HepG2 (cell line): ENCODE measurements around the gene NFIC. TPM values are rescaled to one million over a fixed set of nuclear protein-coding genes. Genes with fewer than 3 reads are reported as not detected.

Experiments
- AGO1 ChIP-seq: fragments of 200-400 bp; formaldehyde crosslinking; IDR thresholded peaks from 2 replicates; pipeline ENCODE4 v1.6.1; 2017; ENCODE audit warnings: mild to moderate bottlenecking, low read depth, low read length, moderate library complexity; ENCODE audit not compliant: poor library complexity, severe bottlenecking
- AGO2 ChIP-seq: fragments of 200-400 bp; formaldehyde crosslinking; optimal IDR thresholded peaks from 2 replicates; pipeline ENCODE3; 2017; ENCODE audit warnings: mild to moderate bottlenecking, low read depth, low read length, moderate library complexity
- CBX1 ChIP-seq: IDR thresholded peaks from one replicate; pipeline ENCODE4 v1.6.1; 2016; ENCODE audit warnings: antibody characterized with exemption, low read depth
- CREB1 ChIP-seq, 2 experiments: fragments of 450-650 bp in 1 of 2; IDR thresholded peaks; 2 replicates each; pipeline ENCODE4 v1.6.1; 2016 to 2017; ENCODE audit warnings: control low read depth in 1 of 2, mild to moderate bottlenecking in 1 of 2, missing compliant biosample characterization in 1 of 2, missing genetic modification characterization in 1 of 2
- GMEB1 ChIP-seq: sonication (generic); formaldehyde crosslinking; IDR thresholded peaks from 2 replicates; pipeline ENCODE4 v1.5.1; 2020; ENCODE audit warnings: missing genetic modification reagents, mild to moderate bottlenecking, borderline replicate concordance
- HDAC2 ChIP-seq: sonication (generic); formaldehyde crosslinking; IDR thresholded peaks from 2 replicates; pipeline ENCODE4 v1.4.0; 2020; ENCODE audit warnings: missing genetic modification reagents
- HNRNPK ChIP-seq: fragments of 200-400 bp; formaldehyde crosslinking; IDR thresholded peaks from 2 replicates; pipeline ENCODE4 v1.6.1; 2018; ENCODE audit warnings: low read length, low read depth, moderate library complexity, mild to moderate bottlenecking; ENCODE audit not compliant: poor library complexity, severe bottlenecking
- PAF1 ChIP-seq: IDR thresholded peaks from 2 replicates; pipeline ENCODE4 v1.6.1; 2016; ENCODE audit warnings: missing genetic modification reagents, missing compliant biosample characterization
- PCBP1 ChIP-seq: fragments of 200-400 bp; formaldehyde crosslinking; IDR thresholded peaks from 2 replicates; pipeline ENCODE4 v1.6.1; 2017; ENCODE audit warnings: mild to moderate bottlenecking, low read depth, low read length, borderline replicate concordance
- SOX5 ChIP-seq: IDR thresholded peaks from 2 replicates; pipeline ENCODE4 v1.6.1; 2016; ENCODE audit warnings: borderline replicate concordance
- SOX6 ChIP-seq, 2 experiments: fragments of 450-650 bp in 1 of 2; sonication (generic) in 1 of 2; formaldehyde crosslinking in 1 of 2; IDR thresholded peaks; 2 replicates each; pipeline versions ENCODE4 v1.4.0 to v1.6.1; 2017 to 2020; ENCODE audit warnings: antibody characterized with exemption in 1 of 2, mild to moderate bottlenecking in 1 of 2, missing genetic modification reagents in 1 of 2
- TRAFD1 ChIP-seq: sonication (generic); formaldehyde crosslinking; IDR thresholded peaks from 2 replicates; pipeline ENCODE4 v1.5.1; 2020; ENCODE audit warnings: missing genetic modification reagents, mild to moderate bottlenecking, borderline replicate concordance
- ZFYVE20 ChIP-seq: sonication (generic); formaldehyde crosslinking; IDR thresholded peaks from 2 replicates; pipeline ENCODE4 v1.8.0; 2023; ENCODE audit warnings: low read depth, mild to moderate bottlenecking, moderate library complexity, missing genetic modification reagents, borderline replicate concordance
- polyA plus RNA-seq, 8 experiments: library from polyadenylated mRNA; depleted of rRNA in 3 of 8; stranded (reverse) in 7 of 8; unstranded in 1 of 8; fragments of >200 nt; fragmentation: Illumina TruSeq in 4 of 8; extraction: Trizol in 4 of 8; gene quantifications; 2 replicates each; pipeline versions ENCODE4 v1.2.1 to v1.2.3, GENCODE V29; 2011 to 2016; ENCODE audit warnings: low read depth in 4 of 8, missing spikeins in 1 of 8, mixed read lengths in 1 of 8; ENCODE audit not compliant: insufficient read depth in 1 of 8
- total RNA-seq, 5 experiments: library from RNA; depleted of rRNA; stranded (reverse); fragments of >200 nt; fragmentation: Illumina TruSeq; extraction: Trizol; gene quantifications; 2 replicates each; pipeline ENCODE4 v1.2.3, GENCODE V29; 2016; ENCODE audit warnings: low read depth in 1 of 5
- TF ChIP-seq, protein P1 (sequence below): sonication (generic); formaldehyde crosslinking; IDR thresholded peaks from 2 replicates; pipeline ENCODE4 v1.4.0; 2020; ENCODE audit warnings: mild to moderate bottlenecking, missing genetic modification reagents, borderline replicate concordance
- TF ChIP-seq, protein P2 (sequence below): sonication (generic); formaldehyde crosslinking; IDR thresholded peaks from 2 replicates; pipeline ENCODE4 v1.4.0; 2020; ENCODE audit warnings: missing genetic modification reagents, mild to moderate bottlenecking, borderline replicate concordance

Gene NFIC
- total and polyA plus RNA-seq, 2 of the 13 experiments (the other 11 are each of a cell fraction or from before 2014, with no cell fraction given) = 1.3 to 2.5 TPM

- TF ChIP-seq AGO2 (peak; percentile 44), HNRNPK (no peak), GMEB1 (0 out of 2 replicates have a peak, but pooled peaks have one; percentile 36), AGO1 (no peak), TRAFD1 (CRISPR knock-in tag) (no peak), HDAC2 (peak; percentile 71), SOX5 (peak; percentile 86; the same call in 1 of the 2 replicates), CBX1 (no peak), PCBP1 (peak; percentile 66; the same call in 1 of the 2 replicates), CREB1 (IDR thresholded peaks at IDR 0.05) (no peak), CREB1 (CRISPR knock-in tag; IDR thresholded peaks at IDR 0.05) (no peak), PAF1 (CRISPR knock-in tag) (no peak), SOX6 (IDR thresholded peaks at IDR 0.05) (no peak), SOX6 (CRISPR knock-in tag; IDR thresholded peaks at IDR 0.05) (peak; percentile 71), ZFYVE20 (CRISPR knock-in tag) (no peak)
- TF ChIP-seq, protein P1, sequence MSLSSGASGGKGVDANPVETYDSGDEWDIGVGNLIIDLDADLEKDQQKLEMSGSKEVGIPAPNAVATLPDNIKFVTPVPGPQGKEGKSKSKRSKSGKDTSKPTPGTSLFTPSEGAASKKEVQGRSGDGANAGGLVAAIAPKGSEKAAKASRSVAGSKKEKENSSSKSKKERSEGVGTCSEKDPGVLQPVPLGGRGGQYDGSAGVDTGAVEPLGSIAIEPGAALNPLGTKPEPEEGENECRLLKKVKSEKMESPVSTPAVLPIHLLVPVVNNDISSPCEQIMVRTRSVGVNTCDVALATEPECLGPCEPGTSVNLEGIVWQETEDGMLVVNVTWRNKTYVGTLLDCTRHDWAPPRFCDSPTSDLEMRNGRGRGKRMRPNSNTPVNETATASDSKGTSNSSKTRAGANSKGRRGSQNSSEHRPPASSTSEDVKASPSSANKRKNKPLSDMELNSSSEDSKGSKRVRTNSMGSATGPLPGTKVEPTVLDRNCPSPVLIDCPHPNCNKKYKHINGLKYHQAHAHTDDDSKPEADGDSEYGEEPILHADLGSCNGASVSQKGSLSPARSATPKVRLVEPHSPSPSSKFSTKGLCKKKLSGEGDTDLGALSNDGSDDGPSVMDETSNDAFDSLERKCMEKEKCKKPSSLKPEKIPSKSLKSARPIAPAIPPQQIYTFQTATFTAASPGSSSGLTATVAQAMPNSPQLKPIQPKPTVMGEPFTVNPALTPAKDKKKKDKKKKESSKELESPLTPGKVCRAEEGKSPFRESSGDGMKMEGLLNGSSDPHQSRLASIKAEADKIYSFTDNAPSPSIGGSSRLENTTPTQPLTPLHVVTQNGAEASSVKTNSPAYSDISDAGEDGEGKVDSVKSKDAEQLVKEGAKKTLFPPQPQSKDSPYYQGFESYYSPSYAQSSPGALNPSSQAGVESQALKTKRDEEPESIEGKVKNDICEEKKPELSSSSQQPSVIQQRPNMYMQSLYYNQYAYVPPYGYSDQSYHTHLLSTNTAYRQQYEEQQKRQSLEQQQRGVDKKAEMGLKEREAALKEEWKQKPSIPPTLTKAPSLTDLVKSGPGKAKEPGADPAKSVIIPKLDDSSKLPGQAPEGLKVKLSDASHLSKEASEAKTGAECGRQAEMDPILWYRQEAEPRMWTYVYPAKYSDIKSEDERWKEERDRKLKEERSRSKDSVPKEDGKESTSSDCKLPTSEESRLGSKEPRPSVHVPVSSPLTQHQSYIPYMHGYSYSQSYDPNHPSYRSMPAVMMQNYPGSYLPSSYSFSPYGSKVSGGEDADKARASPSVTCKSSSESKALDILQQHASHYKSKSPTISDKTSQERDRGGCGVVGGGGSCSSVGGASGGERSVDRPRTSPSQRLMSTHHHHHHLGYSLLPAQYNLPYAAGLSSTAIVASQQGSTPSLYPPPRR (CRISPR knock-in tag) = peak; percentile 91
- TF ChIP-seq, protein P2, sequence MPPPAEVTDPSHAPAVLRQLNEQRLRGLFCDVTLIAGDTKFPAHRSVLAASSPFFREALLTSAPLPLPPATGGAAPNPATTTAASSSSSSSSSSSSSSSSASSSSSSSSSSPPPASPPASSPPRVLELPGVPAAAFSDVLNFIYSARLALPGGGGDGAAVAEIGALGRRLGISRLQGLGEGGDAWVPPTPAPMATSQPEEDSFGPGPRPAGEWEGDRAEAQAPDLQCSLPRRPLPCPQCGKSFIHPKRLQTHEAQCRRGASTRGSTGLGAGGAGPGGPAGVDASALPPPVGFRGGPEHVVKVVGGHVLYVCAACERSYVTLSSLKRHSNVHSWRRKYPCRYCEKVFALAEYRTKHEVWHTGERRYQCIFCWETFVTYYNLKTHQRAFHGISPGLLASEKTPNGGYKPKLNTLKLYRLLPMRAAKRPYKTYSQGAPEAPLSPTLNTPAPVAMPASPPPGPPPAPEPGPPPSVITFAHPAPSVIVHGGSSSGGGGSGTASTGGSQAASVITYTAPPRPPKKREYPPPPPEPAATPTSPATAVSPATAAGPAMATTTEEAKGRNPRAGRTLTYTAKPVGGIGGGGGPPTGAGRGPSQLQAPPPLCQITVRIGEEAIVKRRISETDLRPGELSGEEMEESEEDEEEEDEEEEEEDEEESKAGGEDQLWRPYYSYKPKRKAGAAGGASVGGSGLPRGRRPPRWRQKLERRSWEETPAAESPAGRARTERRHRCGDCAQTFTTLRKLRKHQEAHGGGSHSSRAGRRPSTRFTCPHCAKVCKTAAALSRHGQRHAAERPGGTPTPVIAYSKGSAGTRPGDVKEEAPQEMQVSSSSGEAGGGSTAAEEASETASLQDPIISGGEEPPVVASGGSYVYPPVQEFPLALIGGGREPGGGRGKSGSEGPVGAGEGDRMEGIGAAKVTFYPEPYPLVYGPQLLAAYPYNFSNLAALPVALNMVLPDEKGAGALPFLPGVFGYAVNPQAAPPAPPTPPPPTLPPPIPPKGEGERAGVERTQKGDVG = 0 out of 2 replicates have a peak, but pooled peaks have one; percentile 55
These were observed 31.9 kb downstream of the NFIC start (continued) for GRCh38 chr19:3398114-3398899.
